Uterus (tissue), 4 donors: ENCODE data around the gene TRAF4. TPM values are rescaled to one million over a fixed set of nuclear protein-coding genes. Genes with fewer than 3 reads are reported as not detected.
A peak's percentile ranks its signal among the peaks of the same experiment; 100 is the strongest.
"Not testable (repeated sequence)": the region's sequence is repeated elsewhere in the genome, so short reads cannot be mapped to it uniquely, and the experiment has no call there.

Experiments used
- DNase-seq, 2 donors: peaks; one replicate each; pipeline ENCODE4 v3.0.0-alpha.2; 2019 to 2020
- H3K27ac ChIP-seq, 2 donors: fragments of 200-600 bp; sonication (generic); 1 replicate in 1 of 2; 2 replicates in 1 of 2; pipeline ENCODE4 v1.5.1; 2016 to 2018
- H3K27me3 ChIP-seq, 2 donors: fragments of 200-600 bp; sonication (generic); one replicate each; pipeline ENCODE4 v1.5.1; 2018 to 2019; ENCODE audit warnings: control low read depth in 1 of 2
- H3K36me3 ChIP-seq, 2 donors: fragments of 200-600 bp; sonication (generic); one replicate each; pipeline ENCODE4 v1.5.1; 2019; ENCODE audit warnings: control low read depth in 1 of 2
- H3K4me1 ChIP-seq, 2 donors: fragments of 200-600 bp; sonication (generic); one replicate each; pipeline ENCODE4 v1.5.1; 2018 to 2019; ENCODE audit warnings: control low read depth in 1 of 2
- H3K4me3 ChIP-seq, 2 donors: fragments of 200-600 bp; sonication (generic); 1 replicate in 1 of 2; 2 replicates in 1 of 2; pipeline ENCODE4 v1.5.1; 2018 to 2019; ENCODE audit warnings: mild to moderate bottlenecking in 1 of 2
- H3K9me3 ChIP-seq, 2 donors: fragments of 200-600 bp; sonication (generic); one replicate each; pipeline ENCODE4 v1.5.1; 2019; ENCODE audit warnings: control low read depth in 1 of 2
- POLR2A ChIP-seq, 2 donors: fragments of 450-650 bp; IDR thresholded peaks; one replicate each; pipeline ENCODE4 v1.6.1; 2016; ENCODE audit warnings: antibody characterized with exemption in 2 of 2, mild to moderate bottlenecking in 1 of 2, moderate library complexity in 1 of 2
- intact Hi-C: fragments of 100-400 bp; cut with DNase I; formaldehyde crosslinking; loops from one replicate; pipeline ENCODE4 v1.15.1; 2023; ENCODE audit warnings: low total_unique reads
- total RNA-seq, 4 donors: library from RNA; depleted of rRNA in 3 of 4; stranded (reverse); fragments of >200 nt in 3 of 4; gene quantifications; one replicate each; pipeline versions ENCODE4 v1.1.0 to v1.2.4, GENCODE V29; 2014 to 2023
- TF ChIP-seq, protein P1 (sequence below), 4 experiments: fragments of 200-600 bp in 2 of 4; fragments of 450-650 bp in 2 of 4; sonication (generic) in 2 of 4; IDR thresholded peaks; one replicate each; pipeline ENCODE4 v1.5.1; 2016 to 2019; ENCODE audit warnings: antibody characterized with exemption in 4 of 4, mild to moderate bottlenecking in 2 of 4, moderate library complexity in 1 of 4
- donor health status: DM: yes; HTN: yes; CAD: no.

Gene TRAF4
- total RNA-seq, 4 donors from 2014 or later, result under 0.01 to 22.4 (median 11.4) TPM

DNA sequence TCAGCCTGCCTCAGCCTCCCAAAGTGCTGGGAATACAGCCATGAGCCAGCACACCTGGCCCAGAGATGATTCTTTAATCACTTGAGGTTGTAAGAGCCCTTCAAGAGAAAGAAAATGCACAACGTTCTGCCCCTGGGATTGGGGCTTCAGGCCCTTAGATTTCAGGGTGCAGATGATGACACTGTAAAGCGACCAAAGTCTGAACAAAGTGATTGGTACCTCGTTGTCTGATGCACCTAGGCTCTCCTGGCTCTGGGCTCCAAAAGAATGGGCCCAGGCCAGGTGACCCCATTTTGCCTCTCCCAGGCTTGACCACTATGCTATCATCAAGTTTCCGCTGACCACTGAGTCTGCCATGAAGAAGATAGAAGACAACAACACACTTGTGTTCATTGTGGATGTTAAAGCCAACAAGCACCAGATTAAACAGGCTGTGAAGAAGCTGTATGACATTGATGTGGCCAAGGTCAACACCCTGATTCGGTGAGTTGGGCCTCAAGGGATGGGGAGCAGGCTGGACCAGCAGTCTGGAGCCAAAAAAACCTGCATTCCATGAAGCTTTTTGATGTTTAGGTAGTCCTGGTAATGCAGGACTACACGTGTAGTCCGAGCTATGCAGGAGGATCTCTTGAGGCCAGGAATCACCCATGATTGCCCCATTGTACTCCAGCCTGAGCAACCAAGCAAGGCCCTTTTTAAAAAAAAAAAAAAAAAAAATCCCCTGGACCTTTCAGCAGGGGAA is 21.2 kb upstream of the TRAF4 start:
- H3K9me3 ChIP-seq, result no peaks in the 10 kb centered on the region
- H3K36me3 ChIP-seq, result no peaks in the 10 kb centered on the region
- peaks cover 8 to 32% of the 10 kb centered on the region in 2 donors for H3K4me1 ChIP-seq
- DNase-seq, result no peak
- H3K27ac ChIP-seq, result no peak overlapping the region
- intact Hi-C loops, result no loop called here
- H3K4me3 ChIP-seq, result no peak overlapping the region
- TF ChIP-seq POLR2A (IDR thresholded peaks at IDR 0.05), result no peak
- TF ChIP-seq, protein P1, sequence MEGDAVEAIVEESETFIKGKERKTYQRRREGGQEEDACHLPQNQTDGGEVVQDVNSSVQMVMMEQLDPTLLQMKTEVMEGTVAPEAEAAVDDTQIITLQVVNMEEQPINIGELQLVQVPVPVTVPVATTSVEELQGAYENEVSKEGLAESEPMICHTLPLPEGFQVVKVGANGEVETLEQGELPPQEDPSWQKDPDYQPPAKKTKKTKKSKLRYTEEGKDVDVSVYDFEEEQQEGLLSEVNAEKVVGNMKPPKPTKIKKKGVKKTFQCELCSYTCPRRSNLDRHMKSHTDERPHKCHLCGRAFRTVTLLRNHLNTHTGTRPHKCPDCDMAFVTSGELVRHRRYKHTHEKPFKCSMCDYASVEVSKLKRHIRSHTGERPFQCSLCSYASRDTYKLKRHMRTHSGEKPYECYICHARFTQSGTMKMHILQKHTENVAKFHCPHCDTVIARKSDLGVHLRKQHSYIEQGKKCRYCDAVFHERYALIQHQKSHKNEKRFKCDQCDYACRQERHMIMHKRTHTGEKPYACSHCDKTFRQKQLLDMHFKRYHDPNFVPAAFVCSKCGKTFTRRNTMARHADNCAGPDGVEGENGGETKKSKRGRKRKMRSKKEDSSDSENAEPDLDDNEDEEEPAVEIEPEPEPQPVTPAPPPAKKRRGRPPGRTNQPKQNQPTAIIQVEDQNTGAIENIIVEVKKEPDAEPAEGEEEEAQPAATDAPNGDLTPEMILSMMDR (IDR thresholded peaks at IDR 0.05), result no peak
- H3K27me3 ChIP-seq, result no peaks in the 10 kb centered on the region

DNA sequence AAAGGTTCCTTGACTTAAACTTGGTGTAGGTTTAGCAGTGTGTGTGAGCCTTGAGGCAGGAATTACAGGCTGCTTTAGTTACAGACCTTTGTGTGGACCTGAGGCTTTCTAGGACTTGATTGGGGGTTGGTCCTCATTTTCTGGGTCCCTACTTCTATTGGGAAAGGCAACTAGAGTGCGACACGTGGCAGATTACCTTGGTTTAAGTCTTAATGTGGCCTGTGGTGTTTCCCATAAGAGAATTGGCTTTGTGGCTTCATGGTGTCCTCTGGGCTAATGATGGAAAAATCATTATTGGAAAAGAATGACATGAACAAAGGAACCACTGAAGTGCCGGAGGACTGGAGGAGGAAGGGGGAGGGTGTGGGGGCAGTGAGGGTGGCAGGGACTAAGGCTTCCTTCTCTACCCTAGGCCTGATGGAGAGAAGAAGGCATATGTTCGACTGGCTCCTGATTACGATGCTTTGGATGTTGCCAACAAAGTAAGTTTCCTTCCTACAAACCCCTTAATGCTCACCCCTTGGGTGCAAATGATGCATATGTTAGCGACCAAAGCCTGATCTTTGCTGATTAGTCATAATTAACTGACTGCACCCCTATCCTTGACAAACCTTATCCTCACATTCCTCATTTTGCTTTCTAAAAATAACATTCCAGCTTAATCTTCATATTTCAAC is 20.5 kb upstream of the TRAF4 start:
- H3K4me3 ChIP-seq, result no peak overlapping the region
- intact Hi-C loops, result no loop called here
- H3K27me3 ChIP-seq, result no peaks in the 10 kb centered on the region
- no peaks in the 10 kb centered on the region for H3K9me3 ChIP-seq
- TF ChIP-seq POLR2A (IDR thresholded peaks at IDR 0.05), result no peak
- TF ChIP-seq, protein P1 (IDR thresholded peaks at IDR 0.05), result no peak
- peaks cover 8 to 32% of the 10 kb centered on the region in 2 donors for H3K4me1 ChIP-seq
- H3K36me3 ChIP-seq, result no peaks in the 10 kb centered on the region
- DNase-seq, result no peak
- H3K27ac ChIP-seq, result no peak overlapping the region

DNA sequence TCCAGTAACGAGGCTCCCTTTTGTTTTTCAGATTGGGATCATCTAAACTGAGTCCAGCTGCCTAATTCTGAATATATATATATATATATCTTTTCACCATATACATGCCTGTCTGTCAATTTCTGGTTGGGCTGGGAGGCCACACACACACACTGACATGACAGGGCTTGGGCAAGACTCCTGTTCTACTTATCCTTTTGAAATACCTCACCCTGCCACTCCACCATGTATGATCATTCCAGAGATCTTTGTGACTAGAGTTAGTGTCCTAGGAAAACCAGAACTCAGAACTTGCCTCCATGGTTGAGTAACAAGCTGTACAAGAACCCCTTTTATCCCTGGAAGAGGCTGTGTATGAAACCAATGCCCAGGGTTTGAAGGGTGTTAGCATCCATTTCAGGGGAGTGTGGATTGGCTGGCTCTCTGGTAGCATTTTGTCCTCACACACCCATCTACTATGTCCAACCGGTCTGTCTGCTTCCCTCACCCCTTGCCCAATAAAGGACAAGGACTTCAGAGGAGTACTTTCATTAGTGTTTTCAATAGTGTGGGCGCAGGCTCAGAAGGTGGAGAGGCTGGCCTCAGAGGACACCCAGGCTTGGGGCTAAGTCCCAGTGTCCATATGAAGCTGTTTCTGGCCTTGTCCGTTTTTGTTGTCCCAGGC is 19.8 kb upstream of the TRAF4 start:
- peaks cover 8 to 32% of the 10 kb centered on the region in 2 donors for H3K4me1 ChIP-seq
- H3K4me3 ChIP-seq, H3K27me3 ChIP-seq, intact Hi-C loops, H3K36me3 ChIP-seq, DNase-seq, H3K9me3 ChIP-seq, H3K27ac ChIP-seq: not testable (repeated sequence)

DNA sequence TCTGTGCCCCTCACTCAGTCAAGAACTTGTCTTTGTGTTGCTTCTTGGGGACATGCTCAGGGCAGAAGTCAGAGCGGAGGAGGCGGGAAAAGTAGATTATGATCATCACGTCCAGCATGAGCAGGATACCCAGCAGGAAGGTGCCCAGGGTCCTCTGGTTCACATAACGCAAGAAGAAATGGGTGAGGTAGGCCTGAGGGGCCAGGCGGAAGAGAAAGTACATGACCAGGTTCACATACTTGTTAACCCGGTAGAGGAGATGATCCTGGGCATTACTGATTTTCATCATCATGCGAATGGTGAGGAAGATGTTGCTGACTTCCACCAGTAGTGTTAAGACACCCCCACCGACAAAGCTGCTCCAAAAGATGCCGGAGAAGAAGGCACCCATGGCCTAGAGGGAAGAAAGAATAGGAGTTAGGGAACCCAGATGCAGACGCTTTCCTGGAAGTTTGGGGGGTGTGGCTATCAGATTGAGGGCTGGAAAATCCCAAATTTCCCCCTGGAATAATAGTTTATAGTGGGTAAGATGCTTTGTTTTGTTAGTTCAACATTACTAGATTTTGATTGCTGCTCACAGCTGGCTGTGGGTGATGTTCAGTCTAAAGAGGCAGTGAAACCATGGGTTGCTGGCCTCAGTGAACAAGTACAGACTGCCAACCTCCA is 19.2 kb upstream of the TRAF4 start:
- Histone ChIP-seq H3K36me3 (no peaks in the 10 kb centered on the region), H3K9me3 (no peaks in the 10 kb centered on the region), H3K27ac (peak overlapping the region in 1 of 2 donors; percentile 40), H3K4me3 (no peak overlapping the region), H3K27me3 (no peaks in the 10 kb centered on the region), H3K4me1 (peaks cover 8 to 32% of the 10 kb centered on the region in 2 donors)
- DNase-seq, result no peak
- intact Hi-C loops, result no loop called here
- TF ChIP-seq POLR2A (IDR thresholded peaks at IDR 0.05), result no peak
- TF ChIP-seq, protein P1 (IDR thresholded peaks at IDR 0.05), result no peak

DNA sequence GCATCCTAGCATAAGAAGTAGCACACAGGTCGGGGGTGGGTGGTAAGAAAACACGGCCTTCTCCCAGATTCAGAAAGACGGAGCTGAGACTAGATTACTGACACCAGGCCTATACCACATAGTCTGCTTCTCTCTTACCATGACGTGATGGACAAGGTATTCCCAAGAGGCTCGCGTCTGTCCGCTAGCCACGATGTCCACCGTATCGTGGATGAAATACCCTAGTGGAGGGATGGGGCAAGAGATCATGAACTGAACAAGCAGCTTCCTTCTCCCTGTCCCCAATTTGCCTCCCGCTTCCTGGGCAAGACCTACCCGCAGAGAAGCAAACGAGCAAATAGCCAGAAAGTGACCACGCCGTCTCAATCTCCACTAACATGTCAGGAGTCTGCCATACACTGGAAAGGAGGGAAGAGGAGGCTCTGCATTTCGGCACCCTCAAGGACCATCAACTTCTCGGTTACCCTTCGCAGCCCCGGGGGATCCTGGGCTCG is 18.6 kb upstream of the TRAF4 start:
- intact Hi-C loops, result no loop called here
- Histone ChIP-seq H3K9me3 (no peaks in the 10 kb centered on the region), H3K4me1 (peaks cover 8 to 31% of the 10 kb centered on the region in 2 donors), H3K36me3 (no peaks in the 10 kb centered on the region), H3K4me3 (no peak overlapping the region), H3K27me3 (no peaks in the 10 kb centered on the region), H3K27ac (peak overlapping the region; percentile 40 to 100)
- TF ChIP-seq POLR2A (IDR thresholded peaks at IDR 0.05), result no peak
- TF ChIP-seq, protein P1 (IDR thresholded peaks at IDR 0.05), result no peak
- no peak for DNase-seq
